Uterus (tissue), 4 donors: Measurements from ENCODE around the gene NKX1-1. TPM values are rescaled to one million over a fixed set of nuclear protein-coding genes. Genes with fewer than 3 reads are reported as not detected.

ENCODE experiments used
- DNase-seq, 2 donors: peaks; one replicate each; pipeline ENCODE4 v3.0.0-alpha.2; 2019 to 2020
- H3K27ac ChIP-seq, 2 donors: fragments of 200-600 bp; sonication (generic); 1 replicate in 1 of 2; 2 replicates in 1 of 2; pipeline ENCODE4 v1.5.1; 2016 to 2018
- H3K27me3 ChIP-seq, 2 donors: fragments of 200-600 bp; sonication (generic); one replicate each; pipeline ENCODE4 v1.5.1; 2018 to 2019; ENCODE audit warnings: control low read depth in 1 of 2
- H3K36me3 ChIP-seq, 2 donors: fragments of 200-600 bp; sonication (generic); one replicate each; pipeline ENCODE4 v1.5.1; 2019; ENCODE audit warnings: control low read depth in 1 of 2
- H3K4me1 ChIP-seq, 2 donors: fragments of 200-600 bp; sonication (generic); one replicate each; pipeline ENCODE4 v1.5.1; 2018 to 2019; ENCODE audit warnings: control low read depth in 1 of 2
- H3K4me3 ChIP-seq, 2 donors: fragments of 200-600 bp; sonication (generic); 1 replicate in 1 of 2; 2 replicates in 1 of 2; pipeline ENCODE4 v1.5.1; 2018 to 2019; ENCODE audit warnings: mild to moderate bottlenecking in 1 of 2
- H3K9me3 ChIP-seq, 2 donors: fragments of 200-600 bp; sonication (generic); one replicate each; pipeline ENCODE4 v1.5.1; 2019; ENCODE audit warnings: control low read depth in 1 of 2
- POLR2A ChIP-seq, 2 donors: fragments of 450-650 bp; IDR thresholded peaks; one replicate each; pipeline ENCODE4 v1.6.1; 2016; ENCODE audit warnings: antibody characterized with exemption in 2 of 2, mild to moderate bottlenecking in 1 of 2, moderate library complexity in 1 of 2
- intact Hi-C: fragments of 100-400 bp; cut with DNase I; formaldehyde crosslinking; loops from one replicate; pipeline ENCODE4 v1.15.1; 2023; ENCODE audit warnings: low total_unique reads
- total RNA-seq, 4 donors: library from RNA; depleted of rRNA in 3 of 4; stranded (reverse); fragments of >200 nt in 3 of 4; gene quantifications; one replicate each; pipeline versions ENCODE4 v1.1.0 to v1.2.4, GENCODE V29; 2014 to 2023
- TF ChIP-seq, protein P1 (sequence below), 4 experiments: fragments of 200-600 bp in 2 of 4; fragments of 450-650 bp in 2 of 4; sonication (generic) in 2 of 4; IDR thresholded peaks; one replicate each; pipeline ENCODE4 v1.5.1; 2016 to 2019; ENCODE audit warnings: antibody characterized with exemption in 4 of 4, mild to moderate bottlenecking in 2 of 4, moderate library complexity in 1 of 4
- donor health status: DM: yes; HTN: yes; CAD: no.

Gene NKX1-1
- total RNA-seq, 4 donors from 2014 or later, result not detected

DNA sequence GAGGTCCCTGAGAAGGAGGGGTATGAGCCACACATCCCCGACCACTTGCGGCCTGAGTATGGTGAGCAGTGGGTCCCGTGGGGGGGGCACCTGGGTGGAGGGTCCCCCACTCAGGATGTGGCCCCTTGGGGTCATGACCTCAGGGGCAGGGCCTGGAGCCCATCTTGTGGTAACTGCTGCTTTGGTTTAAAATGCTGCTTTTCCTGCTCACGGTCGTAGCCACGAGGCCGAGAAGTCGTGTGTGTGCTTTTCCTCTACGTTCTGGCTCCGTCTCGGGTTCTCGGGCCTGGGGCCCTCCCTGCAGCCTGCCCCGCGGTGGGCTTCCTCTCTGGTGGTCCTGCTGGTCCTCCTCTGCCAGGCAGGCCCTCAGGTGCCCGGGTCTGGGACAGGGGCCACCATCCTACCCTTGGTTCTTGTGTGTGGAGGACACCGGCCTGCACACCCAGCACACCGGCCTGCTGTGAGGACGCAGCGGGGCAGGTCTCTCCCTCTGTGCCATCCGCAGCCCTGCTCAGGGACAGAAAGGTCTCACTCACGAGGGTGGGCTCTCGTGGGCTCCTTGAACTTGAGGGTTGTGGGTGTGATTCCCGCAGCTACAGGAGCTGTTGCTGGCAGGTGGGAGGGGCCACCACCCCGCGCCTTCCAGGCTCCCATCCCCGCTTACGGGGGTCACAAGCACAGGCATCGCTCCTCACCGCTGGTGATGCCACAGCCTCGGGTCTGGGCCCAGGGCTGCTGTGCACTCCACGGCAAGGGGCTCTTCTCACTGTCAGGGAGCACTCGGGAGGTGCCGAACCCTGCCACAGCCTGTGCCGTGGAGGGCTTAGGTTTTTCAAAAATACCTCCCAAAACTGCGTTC, 39.6 kb downstream of the NKX1-1 start:
- no peaks in the 10 kb centered on the region for H3K9me3 ChIP-seq
- H3K27me3 ChIP-seq, result no peaks in the 10 kb centered on the region
- intact Hi-C loops, result loop anchor here (10.0 kb wide), 2 partner anchors 232 to 268 kb away; no protein-coding TSS in a partner anchor
- DNase-seq, result no peak
- no peak overlapping the region for H3K27ac ChIP-seq
- no peaks in the 10 kb centered on the region for H3K36me3 ChIP-seq
- H3K4me3 ChIP-seq, result no peak overlapping the region
- no peak for TF ChIP-seq POLR2A (IDR thresholded peaks at IDR 0.05)
- TF ChIP-seq, protein P1, sequence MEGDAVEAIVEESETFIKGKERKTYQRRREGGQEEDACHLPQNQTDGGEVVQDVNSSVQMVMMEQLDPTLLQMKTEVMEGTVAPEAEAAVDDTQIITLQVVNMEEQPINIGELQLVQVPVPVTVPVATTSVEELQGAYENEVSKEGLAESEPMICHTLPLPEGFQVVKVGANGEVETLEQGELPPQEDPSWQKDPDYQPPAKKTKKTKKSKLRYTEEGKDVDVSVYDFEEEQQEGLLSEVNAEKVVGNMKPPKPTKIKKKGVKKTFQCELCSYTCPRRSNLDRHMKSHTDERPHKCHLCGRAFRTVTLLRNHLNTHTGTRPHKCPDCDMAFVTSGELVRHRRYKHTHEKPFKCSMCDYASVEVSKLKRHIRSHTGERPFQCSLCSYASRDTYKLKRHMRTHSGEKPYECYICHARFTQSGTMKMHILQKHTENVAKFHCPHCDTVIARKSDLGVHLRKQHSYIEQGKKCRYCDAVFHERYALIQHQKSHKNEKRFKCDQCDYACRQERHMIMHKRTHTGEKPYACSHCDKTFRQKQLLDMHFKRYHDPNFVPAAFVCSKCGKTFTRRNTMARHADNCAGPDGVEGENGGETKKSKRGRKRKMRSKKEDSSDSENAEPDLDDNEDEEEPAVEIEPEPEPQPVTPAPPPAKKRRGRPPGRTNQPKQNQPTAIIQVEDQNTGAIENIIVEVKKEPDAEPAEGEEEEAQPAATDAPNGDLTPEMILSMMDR (IDR thresholded peaks at IDR 0.05), result no peak
- H3K4me1 ChIP-seq, result no peaks in the 10 kb centered on the region

DNA sequence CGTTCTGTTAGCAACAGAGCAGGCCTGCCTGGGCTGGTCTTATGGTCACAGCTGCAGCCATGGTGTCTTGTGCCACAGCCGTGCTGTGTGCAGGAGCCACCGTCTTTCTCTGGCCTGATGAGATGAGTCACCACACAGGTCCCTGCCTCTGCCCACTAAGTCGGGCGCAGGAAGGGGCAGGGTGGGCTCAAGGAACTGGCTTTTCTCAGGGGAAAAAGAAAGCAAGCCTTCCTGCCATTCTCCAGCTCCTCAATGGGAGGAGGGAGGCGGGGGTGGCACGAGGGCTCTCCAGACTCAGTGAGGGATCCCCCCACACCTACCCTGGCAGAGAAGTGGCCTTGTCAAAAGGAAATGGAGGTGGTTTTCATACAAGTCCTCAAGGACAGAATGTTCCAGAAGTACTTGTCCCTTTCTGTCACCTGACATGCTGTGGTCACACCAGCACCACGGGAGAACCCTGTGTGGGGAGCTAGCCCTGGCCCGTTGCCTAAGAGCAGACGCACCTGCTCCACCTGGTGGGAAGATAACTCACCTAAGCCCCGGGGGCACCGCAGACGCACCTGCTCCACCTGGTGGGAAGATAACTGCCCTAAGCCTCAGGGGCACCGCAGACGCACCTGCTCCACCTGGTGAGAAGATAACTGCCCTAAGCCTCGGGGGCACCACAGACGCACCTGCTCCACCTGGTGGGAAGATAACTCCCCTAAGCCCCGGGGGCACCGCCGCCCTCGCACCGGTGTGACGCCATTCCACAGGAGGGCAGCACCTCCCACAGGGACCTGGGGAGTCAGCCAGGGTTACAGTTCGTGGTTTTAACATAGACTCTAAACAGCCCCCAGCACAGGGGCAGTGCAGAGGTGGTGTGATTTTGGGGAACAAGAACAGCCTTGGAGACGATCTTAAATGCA, 40.7 kb downstream of the NKX1-1 start:
- TF ChIP-seq POLR2A (IDR thresholded peaks at IDR 0.05), result no peak
- TF ChIP-seq, protein P1 (IDR thresholded peaks at IDR 0.05), result no peak
- H3K27me3 ChIP-seq, result no peaks in the 10 kb centered on the region
- no peaks in the 10 kb centered on the region for H3K36me3 ChIP-seq
- no peaks in the 10 kb centered on the region for H3K9me3 ChIP-seq
- intact Hi-C loops, result loop anchor here (10.0 kb wide), 2 partner anchors 231 to 269 kb away; no protein-coding TSS in a partner anchor
- no peaks in the 10 kb centered on the region for H3K4me1 ChIP-seq
- no peak for DNase-seq
- H3K27ac ChIP-seq, result no peak overlapping the region
- no peak overlapping the region for H3K4me3 ChIP-seq

DNA sequence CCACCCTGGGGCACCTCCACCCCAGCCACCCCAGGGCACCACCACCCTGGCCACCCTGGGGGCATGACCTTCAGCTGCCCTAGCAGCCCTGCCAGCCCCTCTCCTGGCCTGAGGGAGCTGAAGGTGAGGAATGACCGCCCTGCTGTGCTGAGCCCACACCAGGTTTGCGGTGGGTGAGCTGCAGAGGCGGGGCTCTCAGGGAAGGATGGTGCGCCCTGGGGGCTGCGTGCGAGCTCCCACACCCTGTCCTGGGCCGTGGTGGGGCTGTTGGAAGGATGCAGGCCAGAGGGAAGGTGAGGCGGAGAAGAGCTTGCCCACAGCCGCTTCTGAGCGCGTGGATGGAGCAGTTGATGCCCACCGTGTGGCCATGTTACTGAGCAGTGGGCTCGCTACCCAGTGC, 41.5 kb downstream of the NKX1-1 start:
- intact Hi-C loops, result loop anchor here (10.0 kb wide), 2 partner anchors 230 to 270 kb away; no protein-coding TSS in a partner anchor
- no peak for DNase-seq
- Histone ChIP-seq H3K9me3 (no peaks in the 10 kb centered on the region), H3K27ac (no peak overlapping the region), H3K4me3 (no peak overlapping the region), H3K27me3 (no peaks in the 10 kb centered on the region), H3K36me3 (no peaks in the 10 kb centered on the region), H3K4me1 (no peaks in the 10 kb centered on the region)
- TF ChIP-seq POLR2A (IDR thresholded peaks at IDR 0.05), result no peak
- TF ChIP-seq, protein P1 (IDR thresholded peaks at IDR 0.05), result no peak

DNA sequence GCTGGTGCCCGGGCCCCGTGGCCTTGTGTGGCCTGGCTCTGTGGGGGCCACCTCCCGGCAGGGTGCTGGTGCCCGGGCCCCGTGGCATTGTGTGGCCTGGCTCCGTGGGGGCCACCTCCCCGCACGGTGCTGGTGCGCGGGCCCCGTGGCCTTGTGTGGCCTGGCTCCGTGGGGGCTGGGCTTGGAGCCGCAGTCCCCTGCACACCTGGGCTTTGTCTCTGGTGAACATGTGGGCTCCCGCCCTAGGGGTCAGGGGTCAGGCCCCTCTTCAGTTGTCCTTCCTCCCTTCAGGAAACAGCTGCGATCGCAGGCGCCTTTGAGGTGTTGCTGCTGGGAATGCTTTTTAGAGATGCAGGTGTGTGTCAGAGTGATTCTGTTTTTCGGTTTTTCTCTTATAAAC, 42.0 kb downstream of the NKX1-1 start:
- Histone ChIP-seq H3K4me1 (no peaks in the 10 kb centered on the region), H3K27me3 (no peaks in the 10 kb centered on the region), H3K36me3 (no peaks in the 10 kb centered on the region), H3K9me3 (no peaks in the 10 kb centered on the region), H3K27ac (no peak overlapping the region), H3K4me3 (no peak overlapping the region)
- DNase-seq, result no peak
- intact Hi-C loops, result loop anchor here (10.0 kb wide), 2 partner anchors 229 to 271 kb away; no protein-coding TSS in a partner anchor
- TF ChIP-seq POLR2A (IDR thresholded peaks at IDR 0.05), result no peak
- TF ChIP-seq, protein P1 (IDR thresholded peaks at IDR 0.05), result no peak
